HG03460 (cell line): ENCODE measurements around the gene TNN.

ENCODE experiments used
- ATAC-seq: cut with Tn5 transposase; IDR thresholded peaks from one replicate; pipeline ENCODE4 v1.9.1; 2021; ENCODE audit not compliant: unreplicated experiment

Gene TNN

DNA sequence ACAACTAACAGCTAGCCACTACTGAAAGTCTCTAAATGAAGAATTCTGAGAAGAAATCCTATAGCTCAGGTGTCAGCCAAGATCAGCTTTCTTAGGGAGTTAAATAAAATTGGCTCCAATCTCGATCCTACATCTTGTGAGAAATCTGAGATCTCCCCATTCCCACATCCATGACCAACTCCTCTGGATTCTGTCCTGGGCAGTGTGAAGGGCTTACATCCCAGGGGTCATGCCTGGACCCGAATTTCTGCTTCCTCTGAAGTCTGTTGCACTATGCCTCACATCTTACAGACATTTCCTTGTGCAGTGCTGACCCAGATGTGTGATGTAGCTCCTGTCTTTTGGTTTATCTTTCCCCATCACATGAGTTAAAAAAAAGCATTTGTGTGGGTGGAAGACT is 4.8 kb upstream of the TNN start:
- ATAC-seq, result no peak

DNA sequence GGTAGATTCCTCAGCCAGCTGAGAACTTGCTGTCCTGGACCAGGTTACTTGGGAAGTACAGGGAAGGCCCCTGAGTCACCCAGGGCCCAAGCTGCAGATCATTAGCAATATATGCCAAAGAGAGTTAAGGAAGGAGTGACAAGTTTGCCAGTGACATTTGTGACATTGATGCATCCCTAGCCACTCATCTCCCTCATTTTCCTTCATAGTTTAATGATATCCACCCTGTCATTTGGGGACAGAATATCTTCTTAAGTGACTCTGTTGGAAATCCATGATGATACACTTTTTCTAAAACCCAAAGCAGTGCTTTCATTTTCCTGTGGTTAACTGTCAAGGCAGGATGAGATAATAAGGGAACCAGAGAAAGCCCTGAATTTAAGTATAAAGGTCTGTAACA is 3.2 kb downstream of the TNN start:
- ATAC-seq, result no peak

DNA sequence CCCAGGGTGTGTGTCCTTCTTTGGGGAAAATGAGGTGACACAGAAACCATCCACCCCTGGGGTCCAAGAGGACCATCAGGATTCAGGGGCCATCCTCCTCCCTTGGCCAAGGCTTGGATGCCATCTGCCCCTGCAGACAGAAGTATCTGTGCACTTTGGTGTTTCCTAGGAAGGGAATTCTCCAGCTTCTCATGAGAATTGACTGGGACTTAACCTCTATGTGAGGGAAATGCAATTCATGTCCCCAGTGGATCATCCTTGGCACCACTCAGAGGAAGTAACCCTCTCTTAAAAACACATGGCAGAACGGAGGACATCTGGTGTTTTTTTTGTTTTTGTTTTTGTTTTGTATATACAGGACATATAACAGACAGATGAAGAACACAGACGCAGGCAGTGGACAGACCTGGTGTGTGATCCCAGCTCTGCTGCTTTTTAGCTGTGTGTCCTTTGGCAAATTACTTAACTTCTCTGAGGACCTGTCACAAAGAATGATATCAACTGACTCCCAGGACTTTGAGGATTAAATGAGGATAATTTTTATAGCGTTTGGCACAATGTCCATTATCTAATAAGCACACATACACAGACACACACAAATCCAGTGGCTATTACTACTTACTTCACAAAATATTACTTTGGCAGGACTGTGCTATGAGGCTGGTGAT is 3.8 kb downstream of the TNN start:
- ATAC-seq, result no peak

DNA sequence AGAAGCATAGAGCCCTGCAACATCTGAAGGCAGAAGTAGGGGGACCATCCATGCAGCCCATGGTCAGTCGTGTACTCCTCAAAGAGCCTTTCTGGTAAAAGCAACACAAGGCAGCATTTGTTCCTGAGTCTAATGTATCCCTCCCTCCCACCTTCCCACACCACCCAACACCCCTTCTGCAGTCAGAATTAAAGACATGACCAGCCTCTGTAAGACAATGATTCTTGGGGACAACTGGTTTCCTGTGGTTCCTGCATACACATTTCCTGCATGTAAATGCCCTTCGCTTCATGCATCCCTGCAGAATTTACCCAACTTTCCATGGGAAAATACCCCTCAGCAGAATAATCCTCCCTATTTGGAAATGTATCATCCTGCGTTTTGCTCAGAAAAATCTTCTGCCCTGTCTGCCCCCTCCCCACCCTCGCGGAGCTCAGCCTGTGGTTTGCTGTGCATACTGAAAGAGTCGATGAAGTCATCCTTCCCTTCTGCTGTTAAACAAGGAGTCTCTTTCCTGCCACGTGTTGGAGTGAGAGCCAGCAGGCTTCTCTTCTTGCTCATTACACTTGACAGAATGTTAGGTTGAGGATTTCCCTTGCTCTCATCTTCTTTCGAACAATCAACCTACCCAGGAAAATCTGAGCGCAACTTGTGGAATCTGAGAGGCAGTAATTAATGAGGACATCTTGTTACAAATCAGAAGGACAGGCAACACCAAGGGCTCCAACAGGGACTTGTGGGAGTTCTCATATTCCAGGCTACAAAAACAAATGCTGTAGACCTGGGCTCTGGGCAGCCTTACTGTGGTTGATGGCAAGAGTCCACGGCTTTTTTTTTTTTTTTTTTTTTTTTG is 4.7 kb downstream of the TNN start:
- peak; percentile 79 for ATAC-seq

DNA sequence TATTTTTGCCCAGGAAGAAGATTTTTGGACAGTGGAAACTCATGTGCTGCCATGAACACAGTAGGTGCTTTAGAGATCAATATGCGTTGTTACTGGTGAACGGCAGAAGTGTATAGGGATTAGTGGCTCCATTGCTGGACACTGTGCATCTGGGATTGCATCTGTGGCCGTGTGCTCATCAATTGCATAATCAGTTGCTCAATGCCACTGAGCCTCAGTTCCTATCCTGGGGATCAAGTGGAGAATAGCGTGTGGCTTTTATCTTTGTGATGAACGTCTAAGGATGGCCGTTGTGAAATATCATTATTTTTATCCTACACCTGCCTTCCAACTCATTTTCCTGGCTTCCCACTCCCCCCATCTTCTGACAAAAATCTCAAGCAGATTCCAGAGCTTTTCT is 5.4 kb downstream of the TNN start:
- ATAC-seq, result no peak

DNA sequence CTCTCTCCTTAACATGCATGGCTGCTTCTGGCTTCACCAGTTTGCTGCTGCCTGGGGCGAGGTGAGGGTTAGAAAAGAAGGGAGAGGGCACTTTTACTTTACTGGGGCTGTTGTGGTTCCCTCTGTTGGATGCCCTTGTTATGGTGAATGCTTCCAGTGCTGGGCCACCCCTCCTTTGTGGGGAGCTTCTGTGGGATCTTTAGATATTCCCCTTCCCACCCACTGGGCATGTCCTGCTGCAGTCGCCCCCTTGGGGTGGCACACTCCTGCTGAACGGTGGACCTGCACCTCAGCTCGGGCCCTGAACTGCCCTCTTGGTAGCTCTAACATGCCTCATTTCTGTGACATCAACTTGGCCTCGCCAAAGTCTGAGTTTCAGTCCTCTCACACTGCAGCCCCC is 6.0 kb downstream of the TNN start:
- no peak for ATAC-seq

DNA sequence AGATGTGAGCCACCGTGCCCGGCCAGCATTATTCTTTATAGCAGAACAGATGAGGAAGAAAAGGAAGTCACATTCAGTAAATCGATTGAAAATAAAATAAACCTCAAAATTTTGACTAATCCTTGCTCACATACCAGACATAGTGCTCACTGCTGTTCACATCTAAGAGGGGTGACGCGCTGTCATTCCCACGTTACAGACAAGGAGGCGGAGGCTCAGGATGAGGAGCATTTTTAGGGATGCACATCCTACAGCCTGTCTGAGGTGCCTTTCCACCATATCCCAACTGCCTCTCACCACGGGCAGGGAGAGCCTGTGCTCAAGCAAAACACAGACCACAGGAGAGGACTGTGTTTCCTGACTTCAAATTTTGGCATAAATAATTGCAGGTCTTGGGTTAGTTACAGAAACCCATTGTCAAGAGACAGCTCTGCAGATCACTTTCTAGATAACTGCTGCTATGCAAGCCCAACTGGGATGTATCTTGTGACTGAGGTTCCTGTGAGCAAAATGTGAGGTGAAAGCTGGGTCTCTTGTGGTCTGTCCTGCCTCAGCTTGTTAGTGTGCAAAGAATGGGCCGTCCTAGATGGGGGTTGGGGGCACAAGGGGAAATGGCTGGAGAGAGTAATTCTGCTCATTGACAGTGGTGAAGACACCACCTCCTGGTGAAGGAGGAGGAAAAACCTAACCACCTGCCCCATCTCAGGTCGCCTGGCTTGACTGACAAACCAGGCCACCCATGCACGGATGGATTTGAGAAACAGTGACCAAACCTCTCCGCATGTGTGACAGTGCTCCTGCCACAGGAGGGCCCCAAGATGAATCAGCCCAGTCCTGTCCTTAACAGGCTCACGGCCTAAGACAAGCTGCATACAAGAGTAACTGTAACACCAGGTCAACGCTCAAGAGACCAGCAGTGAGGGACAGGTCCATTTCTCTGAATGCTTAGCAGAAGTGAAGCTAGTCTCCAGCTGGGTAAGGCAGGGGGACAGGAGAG is 8.2 kb downstream of the TNN start:
- no peak for ATAC-seq

DNA sequence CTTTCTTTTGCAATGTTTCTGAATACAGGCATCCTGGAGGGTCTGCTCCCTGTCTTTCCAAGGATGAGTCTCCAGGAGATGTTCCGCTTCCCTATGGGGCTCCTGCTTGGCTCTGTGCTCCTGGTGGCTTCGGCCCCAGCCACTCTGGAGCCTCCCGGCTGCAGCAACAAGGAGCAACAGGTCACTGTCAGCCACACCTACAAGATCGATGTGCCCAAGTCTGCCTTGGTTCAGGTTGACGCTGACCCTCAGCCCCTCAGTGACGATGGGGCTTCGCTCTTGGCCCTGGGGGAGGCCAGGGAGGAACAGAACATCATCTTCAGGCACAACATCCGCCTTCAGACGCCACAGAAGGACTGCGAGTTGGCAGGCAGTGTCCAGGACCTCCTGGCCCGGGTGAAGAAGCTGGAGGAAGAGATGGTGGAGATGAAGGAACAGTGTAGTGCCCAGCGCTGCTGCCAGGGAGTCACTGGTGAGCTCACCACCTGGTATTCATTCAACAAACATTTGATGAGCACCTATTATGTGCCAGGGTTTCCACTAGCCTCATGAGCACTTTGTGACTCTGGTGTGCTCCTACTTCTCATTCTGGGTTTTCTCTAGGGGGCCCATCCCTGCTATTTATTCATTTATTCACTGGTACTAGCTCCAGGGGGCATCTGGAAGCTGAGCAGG is 9.9 kb downstream of the TNN start:
- no peak for ATAC-seq

DNA sequence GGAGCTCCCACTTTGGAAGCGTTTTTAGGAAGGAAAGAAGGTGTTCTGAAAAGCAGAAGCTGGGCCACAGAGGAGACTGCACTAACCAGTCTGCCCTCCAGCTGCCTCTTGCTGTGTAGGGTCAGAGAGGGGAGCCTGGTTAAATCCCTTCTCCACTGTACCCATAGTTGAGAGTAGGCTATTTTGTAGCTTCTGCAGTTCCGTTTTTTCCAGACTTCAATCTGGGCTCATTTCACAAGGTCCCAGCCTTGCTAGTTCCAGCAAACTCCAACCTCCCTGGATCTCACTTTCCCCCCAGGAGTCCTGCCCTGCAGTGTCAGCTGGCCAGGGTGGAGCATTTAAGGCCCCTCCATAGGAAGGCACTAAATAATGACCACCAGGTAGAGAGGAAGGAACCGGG is 11.0 kb downstream of the TNN start:
- no peak for ATAC-seq

DNA sequence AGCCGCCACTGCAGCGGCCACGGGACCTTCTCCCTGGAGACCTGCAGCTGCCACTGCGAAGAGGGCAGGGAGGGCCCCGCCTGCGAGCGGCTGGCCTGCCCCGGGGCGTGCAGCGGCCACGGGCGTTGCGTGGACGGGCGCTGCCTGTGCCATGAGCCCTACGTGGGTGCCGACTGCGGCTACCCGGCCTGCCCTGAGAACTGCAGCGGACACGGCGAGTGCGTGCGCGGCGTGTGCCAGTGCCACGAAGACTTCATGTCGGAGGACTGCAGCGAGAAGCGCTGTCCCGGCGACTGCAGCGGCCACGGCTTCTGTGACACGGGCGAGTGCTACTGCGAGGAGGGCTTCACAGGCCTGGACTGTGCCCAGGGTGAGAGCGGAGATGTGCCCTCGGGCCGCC is 11.7 kb downstream of the TNN start:
- ATAC-seq, result no peak

DNA sequence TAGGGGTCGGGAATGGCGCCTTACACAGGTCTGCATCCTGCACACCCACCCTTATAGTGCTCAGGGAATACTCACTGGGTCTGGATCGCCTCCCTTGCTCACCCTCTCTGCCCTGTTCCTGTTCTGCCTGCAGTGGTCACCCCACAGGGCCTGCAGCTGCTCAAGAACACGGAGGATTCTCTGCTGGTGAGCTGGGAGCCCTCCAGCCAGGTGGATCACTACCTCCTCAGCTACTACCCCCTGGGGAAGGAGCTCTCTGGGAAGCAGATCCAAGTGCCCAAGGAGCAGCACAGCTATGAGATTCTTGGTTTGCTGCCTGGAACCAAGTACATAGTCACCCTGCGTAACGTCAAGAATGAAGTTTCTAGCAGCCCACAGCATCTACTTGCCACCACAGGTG is 12.4 kb downstream of the TNN start:
- ATAC-seq, result no peak

DNA sequence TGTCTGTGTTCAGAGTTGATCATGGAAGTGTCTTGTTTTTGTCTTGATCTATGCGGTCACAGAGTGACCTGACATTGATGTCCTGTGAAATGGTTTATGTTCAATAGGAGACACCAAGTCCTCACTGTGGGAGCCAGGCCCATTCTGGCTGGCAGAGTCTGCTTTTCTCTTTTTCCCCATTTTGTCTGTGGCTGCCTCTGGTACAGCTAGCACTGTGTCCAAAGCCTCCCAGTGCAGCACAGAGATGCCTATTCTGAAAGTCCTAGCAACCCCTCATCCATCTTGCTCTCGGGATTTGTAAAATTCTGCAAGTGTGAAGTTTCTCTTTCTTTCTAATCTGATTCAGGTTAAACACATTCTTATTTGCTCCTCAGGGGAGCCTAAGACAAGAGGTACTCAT is 14.3 kb downstream of the TNN start:
- no peak for ATAC-seq

DNA sequence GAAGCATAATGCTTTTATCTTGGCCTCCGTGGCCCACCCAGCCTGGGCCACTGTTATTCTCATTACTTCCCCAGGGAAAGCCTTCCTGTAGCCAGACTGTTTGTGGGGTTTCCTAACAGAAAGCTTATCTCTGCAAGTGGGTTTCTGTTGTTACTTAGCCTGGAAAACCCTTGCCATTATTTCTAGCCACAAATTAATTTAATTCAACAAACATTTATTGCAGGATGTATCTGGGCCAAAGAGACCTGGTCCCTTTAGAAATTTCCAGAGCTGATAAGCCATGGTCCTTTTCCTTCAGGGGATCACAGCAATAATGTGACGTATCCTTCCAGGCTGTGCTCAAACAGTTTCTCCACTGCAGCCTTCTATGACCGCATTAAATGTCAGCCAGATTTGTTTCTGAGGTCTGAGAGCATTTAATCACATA is 20.9 kb downstream of the TNN start:
- no peak for ATAC-seq

DNA sequence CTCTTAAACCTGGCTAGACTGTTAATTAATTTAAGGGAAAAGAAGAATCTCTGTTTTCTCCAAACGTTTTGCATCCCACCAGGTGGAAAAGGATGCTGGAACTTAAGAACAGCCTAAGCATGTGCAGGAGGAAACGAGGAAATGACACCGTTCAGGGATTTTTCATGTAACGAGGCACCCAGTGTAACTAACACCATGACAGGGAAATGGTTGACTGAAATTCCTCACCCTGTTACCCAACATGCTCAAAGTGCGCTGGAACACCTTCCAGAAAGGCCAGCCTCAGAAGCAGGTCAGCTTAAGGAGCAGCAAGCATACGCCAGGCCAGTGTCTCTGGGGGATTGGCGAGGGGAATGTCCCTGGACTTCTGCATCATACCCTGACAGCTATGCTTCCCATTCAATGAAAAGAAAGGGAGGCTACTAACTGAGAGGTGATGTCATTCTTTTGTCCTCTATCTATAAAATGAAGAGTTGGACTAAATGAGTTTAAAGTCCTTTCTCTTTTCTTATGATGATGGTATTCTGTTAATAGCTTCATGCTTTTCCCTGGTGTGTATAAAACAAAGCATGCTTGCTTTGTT is 21.6 kb downstream of the TNN start:
- no peak for ATAC-seq

DNA sequence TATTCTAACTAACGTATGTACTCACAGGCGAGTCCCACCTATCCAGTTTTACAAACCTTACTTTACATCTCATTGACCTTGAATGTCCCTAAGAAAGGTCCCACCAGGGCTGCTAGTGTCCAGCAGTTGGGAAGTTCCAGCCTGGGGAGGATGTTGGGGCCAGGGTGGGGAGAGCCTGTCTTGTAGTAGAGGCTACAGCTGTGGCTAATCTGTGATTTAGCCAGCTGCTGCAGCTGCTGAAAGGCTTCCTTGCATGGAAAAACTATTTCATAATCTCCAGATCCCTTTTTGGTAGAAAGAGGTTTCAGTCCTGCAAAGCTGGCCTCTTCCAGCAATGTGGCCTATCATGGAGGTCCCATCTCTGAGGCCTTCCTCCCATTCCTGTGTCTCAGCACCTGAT is 23.1 kb downstream of the TNN start:
- no peak for ATAC-seq

DNA sequence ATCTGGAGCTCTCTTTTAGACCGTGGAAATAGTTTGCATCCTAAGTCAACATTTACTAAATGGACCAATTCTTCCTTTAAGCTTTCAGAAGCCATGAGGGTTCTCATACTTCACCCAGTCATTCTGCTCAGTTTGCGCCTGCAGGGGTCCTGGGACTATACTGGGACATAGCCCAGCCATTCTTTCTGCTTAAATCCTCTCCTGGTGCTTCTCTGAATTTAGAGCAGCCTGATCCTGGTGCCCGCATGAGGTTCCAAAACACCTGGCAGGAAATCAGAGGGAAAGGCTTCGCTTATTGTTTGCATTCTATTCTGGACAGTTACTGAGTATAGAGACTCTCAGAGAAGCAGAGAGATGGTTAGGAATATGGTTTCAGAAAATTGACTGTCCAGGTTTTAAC is 27.0 kb downstream of the TNN start:
- no peak for ATAC-seq

DNA sequence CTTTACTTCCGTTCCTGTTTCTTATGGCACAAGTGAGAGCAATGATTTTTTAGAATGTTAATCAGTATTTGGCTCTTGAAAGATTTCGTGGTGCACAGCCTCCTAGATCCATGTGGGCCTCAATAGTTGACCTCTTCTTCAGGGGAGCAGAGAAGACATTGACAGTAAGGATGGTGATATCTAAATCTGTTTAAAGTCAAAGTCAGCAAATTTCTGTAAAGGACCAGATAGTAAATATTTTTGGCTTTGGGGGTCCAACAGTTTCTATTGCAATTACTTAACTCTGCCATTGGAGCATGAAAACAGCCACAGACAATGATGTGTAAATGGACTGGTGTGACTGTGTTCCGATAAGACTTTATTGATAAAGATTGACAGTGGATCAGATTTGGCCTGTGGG is 27.4 kb downstream of the TNN start:
- ATAC-seq, result no peak

DNA sequence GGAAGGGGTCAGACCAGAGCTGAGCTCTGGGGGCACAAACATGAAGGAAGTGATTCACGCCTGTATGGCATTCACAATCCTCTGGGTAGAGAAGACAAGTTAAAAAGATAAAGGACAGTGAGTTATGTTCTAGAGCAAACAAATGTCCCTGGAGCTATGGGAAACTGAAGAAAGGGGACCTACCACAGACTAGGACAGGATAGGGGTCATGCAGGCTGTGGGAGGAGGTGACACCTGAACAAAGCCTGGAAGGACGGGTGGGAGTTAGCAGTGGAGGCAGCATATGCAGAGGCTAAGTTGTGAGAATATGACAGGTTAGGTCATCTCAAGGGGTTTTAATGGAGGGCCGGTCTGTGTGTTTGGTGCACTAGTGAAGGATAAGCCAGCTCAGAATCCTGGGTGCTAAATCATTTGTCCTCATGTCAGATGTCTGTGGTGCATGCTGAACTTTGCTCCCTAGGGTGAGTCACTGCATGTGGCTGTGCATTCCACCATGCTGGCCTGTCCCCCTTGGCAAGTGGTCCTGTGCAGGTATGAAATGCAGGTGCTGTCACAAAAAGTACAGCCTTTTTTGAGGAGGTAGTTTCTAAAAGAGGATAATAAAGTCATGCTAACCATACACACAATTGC is 28.5 kb downstream of the TNN start:
- no peak for ATAC-seq

DNA sequence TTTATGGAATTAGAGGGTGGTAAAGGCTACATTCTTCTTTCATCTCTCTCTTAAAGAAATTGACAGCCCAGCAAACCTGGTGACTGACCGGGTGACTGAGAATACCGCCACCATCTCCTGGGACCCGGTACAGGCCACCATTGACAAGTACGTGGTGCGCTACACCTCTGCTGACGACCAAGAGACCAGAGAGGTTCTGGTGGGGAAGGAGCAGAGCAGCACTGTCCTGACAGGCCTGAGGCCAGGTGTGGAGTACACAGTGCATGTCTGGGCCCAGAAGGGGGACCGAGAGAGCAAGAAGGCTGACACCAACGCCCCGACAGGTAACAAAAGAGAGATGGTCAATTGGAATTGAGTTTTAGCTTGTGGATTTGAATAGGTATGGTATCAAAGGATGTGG is 29.7 kb downstream of the TNN start:
- ATAC-seq, result no peak

DNA sequence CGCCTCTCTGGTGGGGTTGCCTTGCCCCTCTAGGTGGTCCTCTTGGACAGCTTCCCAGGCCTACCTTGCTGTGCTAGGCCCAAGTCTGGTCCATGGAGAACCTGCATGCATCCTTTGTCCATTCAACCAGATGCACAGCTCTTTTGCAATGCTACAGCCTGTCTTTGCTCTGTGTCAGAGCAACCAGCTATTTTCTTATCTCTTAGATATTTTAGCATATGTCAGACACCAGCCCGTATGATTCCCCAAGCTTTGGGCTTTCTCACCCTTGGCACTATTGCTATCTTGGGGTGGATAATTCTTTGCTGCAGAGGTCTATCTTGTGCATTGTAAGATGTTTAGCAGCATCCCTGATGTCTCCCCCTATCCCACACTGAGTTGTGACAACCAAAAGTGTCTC is 32.3 kb downstream of the TNN start:
- no peak for ATAC-seq
